ENCODE data around the gene CNTRL.
"Not testable (repeated sequence)": the region's sequence is repeated elsewhere in the genome, so short reads cannot be mapped to it uniquely, and the experiment has no call there.

Gene CNTRL

GRCh38 chr9:121074370-121075250, at the start of gene CNTRL:
Gene CNTRL, plus strand, starts transcription at chr9:121074955. Its CDS starts 13,372 bp downstream, at chr9:121088327.
- DNase-seq: peak; percentile 95

- no peak for DNase-seq
These were observed 48.5 kb upstream of the CNTRL start for GRCh38 chr9:121026260-121026691.

- DNase-seq: no peak
These were observed 48.0 kb upstream of the CNTRL start for GRCh38 chr9:121026768-121027167.

GRCh38 chr9:121028285-121028684, 46.5 kb upstream of the CNTRL start:
- not testable (repeated sequence) for DNase-seq

- DNase-seq: no peak
These were observed 45.3 kb upstream of the CNTRL start for GRCh38 chr9:121029469-121029868.

- no peak for DNase-seq
These were observed 40.2 kb upstream of the CNTRL start for GRCh38 chr9:121034529-121034928.

- DNase-seq: not testable (repeated sequence)
These were observed 39.0 kb upstream of the CNTRL start for GRCh38 chr9:121035717-121036116.

GRCh38 chr9:121038362-121038761, 36.4 kb upstream of the CNTRL start:
- DNase-seq: no peak

GRCh38 chr9:121038804-121039203, 36.0 kb upstream of the CNTRL start:
- DNase-seq: no peak

- no peak for DNase-seq
These were observed 26.6 kb upstream of the CNTRL start for GRCh38 chr9:121048175-121048574.

- no peak for DNase-seq
These were observed 26.1 kb upstream of the CNTRL start for GRCh38 chr9:121048618-121049017.

- no peak for DNase-seq
These were observed 24.4 kb upstream of the CNTRL start, which contains the start of gene C5 for GRCh38 chr9:121050128-121050988. Gene C5, minus strand, starts transcription at chr9:121050275. Its CDS starts 29 bp downstream, at chr9:121050246.

GRCh38 chr9:121053544-121053943, 21.2 kb upstream of the CNTRL start:
- DNase-seq: no peak

- no peak for DNase-seq
These were observed 19.1 kb upstream of the CNTRL start for GRCh38 chr9:121055642-121056143.

GRCh38 chr9:121057821-121058220, 16.9 kb upstream of the CNTRL start:
- no peak for DNase-seq

- DNase-seq: no peak
These were observed 15.2 kb upstream of the CNTRL start for GRCh38 chr9:121059513-121059912.

- DNase-seq: peak; percentile 53
These were observed 14.6 kb upstream of the CNTRL start for GRCh38 chr9:121059998-121060636.

- DNase-seq: no peak
These were observed 7.9 kb upstream of the CNTRL start for GRCh38 chr9:121066850-121067249.

GRCh38 chr9:121067640-121068039, 7.1 kb upstream of the CNTRL start:
- no peak for DNase-seq

- DNase-seq: no peak
These were observed 5.4 kb upstream of the CNTRL start for GRCh38 chr9:121069396-121069795.

- DNase-seq: no peak
These were observed 3.4 kb upstream of the CNTRL start for GRCh38 chr9:121071370-121071755.

GRCh38 chr9:121071756-121072421, 2.9 kb upstream of the CNTRL start:
- no peak for DNase-seq

All from NCI-H510A treated with DMSO at 0.1 percent for 48 hours (cell line).